Thyroid gland (tissue), 4 donors: ENCODE results near the gene PRKRIP1.

Experiments used
- POLR2A ChIP-seq, 2 donors: fragments of 450-650 bp; IDR thresholded peaks; one replicate each; pipeline ENCODE4 v1.6.1; 2017; ENCODE audit warnings: antibody characterized with exemption in 2 of 2, mild to moderate bottlenecking in 2 of 2, moderate library complexity in 1 of 2
- TF ChIP-seq, protein P1 (sequence below), 6 experiments: fragments of 200-600 bp in 3 of 6; fragments of 450-650 bp in 3 of 6; sonication (generic) in 3 of 6; IDR thresholded peaks; one replicate each; pipeline ENCODE4 v1.5.1; 2016 to 2019; ENCODE audit warnings: antibody characterized with exemption in 6 of 6, mild to moderate bottlenecking in 2 of 6, inconsistent platforms in 1 of 6, moderate library complexity in 1 of 6

DNA sequence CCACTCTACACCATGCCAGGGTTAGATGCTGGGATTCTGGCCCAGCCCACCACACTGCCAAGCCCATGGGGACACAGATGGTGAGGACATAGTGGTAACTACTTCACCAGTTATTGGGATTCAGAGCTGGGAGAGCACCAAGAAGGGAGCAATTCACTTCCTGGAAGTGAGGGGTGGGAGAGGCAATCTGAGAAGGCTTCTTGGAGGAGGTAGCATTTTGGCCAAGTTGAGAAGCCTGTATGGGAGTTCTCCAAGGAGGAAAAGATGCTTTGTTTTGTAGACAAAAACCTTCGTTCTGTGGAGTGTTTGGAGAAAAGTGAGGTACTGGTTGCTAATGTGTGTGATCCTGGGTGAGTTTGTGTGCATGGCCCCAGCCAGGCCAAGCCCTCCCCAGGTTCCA lies 3.8 kb upstream of the PRKRIP1 start:
- TF ChIP-seq, protein P1, sequence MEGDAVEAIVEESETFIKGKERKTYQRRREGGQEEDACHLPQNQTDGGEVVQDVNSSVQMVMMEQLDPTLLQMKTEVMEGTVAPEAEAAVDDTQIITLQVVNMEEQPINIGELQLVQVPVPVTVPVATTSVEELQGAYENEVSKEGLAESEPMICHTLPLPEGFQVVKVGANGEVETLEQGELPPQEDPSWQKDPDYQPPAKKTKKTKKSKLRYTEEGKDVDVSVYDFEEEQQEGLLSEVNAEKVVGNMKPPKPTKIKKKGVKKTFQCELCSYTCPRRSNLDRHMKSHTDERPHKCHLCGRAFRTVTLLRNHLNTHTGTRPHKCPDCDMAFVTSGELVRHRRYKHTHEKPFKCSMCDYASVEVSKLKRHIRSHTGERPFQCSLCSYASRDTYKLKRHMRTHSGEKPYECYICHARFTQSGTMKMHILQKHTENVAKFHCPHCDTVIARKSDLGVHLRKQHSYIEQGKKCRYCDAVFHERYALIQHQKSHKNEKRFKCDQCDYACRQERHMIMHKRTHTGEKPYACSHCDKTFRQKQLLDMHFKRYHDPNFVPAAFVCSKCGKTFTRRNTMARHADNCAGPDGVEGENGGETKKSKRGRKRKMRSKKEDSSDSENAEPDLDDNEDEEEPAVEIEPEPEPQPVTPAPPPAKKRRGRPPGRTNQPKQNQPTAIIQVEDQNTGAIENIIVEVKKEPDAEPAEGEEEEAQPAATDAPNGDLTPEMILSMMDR (IDR thresholded peaks at IDR 0.05), result no peak
- no peak for TF ChIP-seq POLR2A (IDR thresholded peaks at IDR 0.05)
